ENCODE data around the gene EXOC2. TPM values are rescaled to one million over a fixed set of nuclear protein-coding genes. Genes with fewer than 3 reads are reported as not detected.

The EXOC2 gene
- total RNA-seq, 4 donors from 2014 or later = 17.8 to 24.8 (median 21.4) TPM

GRCh38 chr6:496649-497048, 196.3 kb downstream of the EXOC2 start:
- Histone ChIP-seq H3K27ac (no peak overlapping the region), H3K9me3 (no peaks in the 10 kb centered on the region), H3K36me3 (peaks cover 0 to 55% (median 0%) of the 10 kb centered on the region in 3 donors), H3K4me3 (no peak overlapping the region), H3K4me1 (no peaks in the 10 kb centered on the region), H3K27me3 (no peaks in the 10 kb centered on the region)
- DNase-seq = no peak
- intact Hi-C loops (cut with DNase I) = no loop called here
- 90 to 98% methylated on average over 5 of the region's 5 CpGs for WGBS, 2 donors
- no peak for TF ChIP-seq CTCF (IDR thresholded peaks at IDR 0.05)

GRCh38 chr6:494394-494793, 198.5 kb downstream of the EXOC2 start:
- WGBS, 2 donors = 82 to 90% methylated on average over 5 of the region's 5 CpGs
- TF ChIP-seq CTCF (IDR thresholded peaks at IDR 0.05) (no peak), POLR2A (IDR thresholded peaks at IDR 0.05) (no peak)
- Histone ChIP-seq H3K36me3 (peaks cover 0 to 72% (median 0%) of the 10 kb centered on the region in 3 donors), H3K4me1 (no peaks in the 10 kb centered on the region), H3K9me3 (no peaks in the 10 kb centered on the region), H3K4me3 (no peak overlapping the region), H3K27me3 (no peaks in the 10 kb centered on the region), H3K27ac (no peak overlapping the region)
- DNase-seq = no peak
- intact Hi-C loops (cut with DNase I) = no loop called here

GRCh38 chr6:493840-494239, 199.1 kb downstream of the EXOC2 start:
- Histone ChIP-seq H3K36me3 (peaks cover 0 to 74% (median 0%) of the 10 kb centered on the region in 3 donors), H3K4me3 (no peak overlapping the region), H3K27me3 (no peaks in the 10 kb centered on the region), H3K27ac (no peak overlapping the region), H3K9me3 (no peaks in the 10 kb centered on the region), H3K4me1 (no peaks in the 10 kb centered on the region)
- 68 to 75% methylated on average over 6 of the region's 6 CpGs for WGBS, 2 donors
- TF ChIP-seq CTCF (IDR thresholded peaks at IDR 0.05) (no peak), POLR2A (IDR thresholded peaks at IDR 0.05) (no peak)
- DNase-seq = no peak
- intact Hi-C loops (cut with DNase I) = no loop called here

- 83 to 86% methylated on average over 2 of the region's 2 CpGs for WGBS, 2 donors
- no peak overlapping the region for H3K4me3 ChIP-seq
- TF ChIP-seq POLR2A (IDR thresholded peaks at IDR 0.05) (no peak), CTCF (IDR thresholded peaks at IDR 0.05) (no peak)
- H3K27me3 ChIP-seq = no peaks in the 10 kb centered on the region
- H3K4me1 ChIP-seq = no peaks in the 10 kb centered on the region
- DNase-seq = no peak
- peaks cover 0 to 78% (median 0%) of the 10 kb centered on the region in 3 donors for H3K36me3 ChIP-seq
- intact Hi-C loops (cut with DNase I) = no loop called here
- no peaks in the 10 kb centered on the region for H3K9me3 ChIP-seq
- no peak overlapping the region for H3K27ac ChIP-seq
These were observed 200.0 kb downstream of the EXOC2 start for GRCh38 chr6:492816-493414.

GRCh38 chr6:492178-492577, 200.8 kb downstream of the EXOC2 start:
- 83 to 88% methylated on average over 5 of the region's 5 CpGs for WGBS, 2 donors
- no peak for TF ChIP-seq CTCF (IDR thresholded peaks at IDR 0.05)
- no peak for TF ChIP-seq POLR2A (IDR thresholded peaks at IDR 0.05)

More at GRCh38 chr6:492178-492577, 200.8 kb downstream of the EXOC2 start:
- Histone ChIP-seq H3K9me3 (no peaks in the 10 kb centered on the region), H3K4me3 (no peak overlapping the region), H3K27me3 (no peaks in the 10 kb centered on the region), H3K27ac (no peak overlapping the region), H3K4me1 (no peaks in the 10 kb centered on the region), H3K36me3 (peaks cover 0 to 83% (median 0%) of the 10 kb centered on the region in 3 donors)
- intact Hi-C loops (cut with DNase I) = no loop called here
- no peak for DNase-seq
